Naive thymus-derived CD4-positive, alpha-beta T cell (primary cell): ENCODE data around the gene SPO11. TPM values are rescaled to one million over a fixed set of nuclear protein-coding genes. Genes with fewer than 3 reads are reported as not detected.

Experiments
- ATAC-seq: fragments of 150-1000 bp; cut with Tn5 transposase; 2 replicates; pipeline ENCODE4 v1.10.0; 2021; ENCODE audit warnings: mild to moderate bottlenecking, moderate library complexity
- CTCF ChIA-PET: fragments of 350-600 bp; sonication (Branson Sonifier 250); formaldehyde crosslinking; loops from one replicate; lab custom pipeline; 2021; ENCODE audit warnings: antibody characterized with exemption; lab: Charles Lee
- POLR2A ChIA-PET: fragments of 350-600 bp; sonication (Branson Sonifier 250); formaldehyde crosslinking; loops from one replicate; lab custom pipeline; 2021; ENCODE audit warnings: antibody characterized with exemption, inconsistent platforms; lab: Charles Lee
- DNase-seq, 9 donors: peaks; one replicate each; pipeline versions ENCODE4 v3.0.0 to v3.0.0-alpha.2; 2020 to 2022; ENCODE audit warnings: mixed read lengths in 1 of 9
- H3K27ac ChIP-seq: one replicate; pipeline ENCODE4 v1.7.0; 2013; ENCODE audit warnings: mild to moderate bottlenecking, low read depth, low read length, moderate library complexity
- H3K27me3 ChIP-seq, 2 donors: one replicate each; pipeline ENCODE4 v1.7.0; 2013; ENCODE audit warnings: low read length in 2 of 2, mild to moderate bottlenecking in 2 of 2, moderate library complexity in 2 of 2; ENCODE audit not compliant: control insufficient read depth in 2 of 2, insufficient read depth in 2 of 2
- H3K36me3 ChIP-seq, 3 experiments: 1 replicate in 2 of 3; 2 replicates in 1 of 3; pipeline ENCODE4 v1.7.0; 2013; ENCODE audit warnings: low read length in 3 of 3, mild to moderate bottlenecking in 3 of 3, moderate library complexity in 1 of 3; ENCODE audit not compliant: insufficient read depth in 3 of 3, control insufficient read depth in 2 of 3
- H3K4me1 ChIP-seq, 2 donors: one replicate each; pipeline ENCODE4 v1.7.0; 2013; ENCODE audit warnings: low read length in 2 of 2, mild to moderate bottlenecking in 2 of 2, moderate library complexity in 1 of 2; ENCODE audit not compliant: control insufficient read depth in 2 of 2, insufficient read depth in 2 of 2
- H3K4me3 ChIP-seq: 2 replicates; pipeline ENCODE4 v1.7.0; 2013; ENCODE audit warnings: mild to moderate bottlenecking, low read length
- H3K9me3 ChIP-seq, 3 experiments: 1 replicate in 2 of 3; 2 replicates in 1 of 3; pipeline ENCODE4 v1.7.0; 2013; ENCODE audit warnings: low read length in 3 of 3; ENCODE audit not compliant: control insufficient read depth in 2 of 3
- H3K27ac Mint-ChIP-seq, 9 donors: one replicate each; pipeline ENCODE4 v1.8.0; 2020 to 2022; ENCODE audit warnings: mixed read lengths in 9 of 9, mild to moderate bottlenecking in 8 of 9, moderate library complexity in 5 of 9, inconsistent platforms in 2 of 9
- H3K27me3 Mint-ChIP-seq, 5 donors: one replicate each; pipeline ENCODE4 v1.8.0; 2021 to 2022; ENCODE audit warnings: mixed read lengths in 5 of 5, mild to moderate bottlenecking in 1 of 5
- H3K36me3 Mint-ChIP-seq, 5 donors: one replicate each; pipeline ENCODE4 v1.8.0; 2020 to 2022; ENCODE audit warnings: mixed read lengths in 5 of 5, mild to moderate bottlenecking in 3 of 5, inconsistent platforms in 1 of 5
- H3K4me1 Mint-ChIP-seq, 7 donors: one replicate each; pipeline ENCODE4 v1.8.0; 2020 to 2022; ENCODE audit warnings: mixed read lengths in 7 of 7, mild to moderate bottlenecking in 3 of 7, inconsistent platforms in 1 of 7
- H3K4me3 Mint-ChIP-seq, 10 donors: one replicate each; pipeline ENCODE4 v1.8.0; 2020 to 2022; ENCODE audit warnings: mild to moderate bottlenecking in 10 of 10, mixed read lengths in 10 of 10, moderate library complexity in 6 of 10, inconsistent platforms in 2 of 10
- H3K9me3 Mint-ChIP-seq, 11 donors: one replicate each; pipeline ENCODE4 v1.8.0; 2020 to 2022; ENCODE audit warnings: mixed read lengths in 11 of 11, mild to moderate bottlenecking in 4 of 11, inconsistent platforms in 1 of 11, moderate library complexity in 1 of 11
- intact Hi-C, 2 donors: fragments of 100-400 bp; cut with micrococcal nuclease; formaldehyde crosslinking; loops; one replicate each; pipeline ENCODE4 v1.15.1; 2023
- microRNA-seq: library from miRNA; unstranded; fragments of <30 nt; microRNA quantifications from one replicate; pipeline ENCODE4 v1.2.0, GENCODE V29; 2022; ENCODE audit warnings: borderline microRNAs expressed
- polyA plus RNA-seq, 2 donors: library from polyadenylated mRNA; unstranded; fragments of 300-500 nt; fragmentation: Illumina TruSeq; gene quantifications; one replicate each; pipeline ENCODE4 v1.2.3, GENCODE V29; 2021
- total RNA-seq, 6 experiments: library from RNA in 5 of 6; stranded (reverse) in 5 of 6; gene quantifications; 1 replicate in 5 of 6; 2 replicates in 1 of 6; pipeline ENCODE4 v1.2.3 and lab custom pipeline; 2021 to 2026

The SPO11 gene
- total and polyA plus RNA-seq, 7 experiments from 2014 or later, result not detected

DNA sequence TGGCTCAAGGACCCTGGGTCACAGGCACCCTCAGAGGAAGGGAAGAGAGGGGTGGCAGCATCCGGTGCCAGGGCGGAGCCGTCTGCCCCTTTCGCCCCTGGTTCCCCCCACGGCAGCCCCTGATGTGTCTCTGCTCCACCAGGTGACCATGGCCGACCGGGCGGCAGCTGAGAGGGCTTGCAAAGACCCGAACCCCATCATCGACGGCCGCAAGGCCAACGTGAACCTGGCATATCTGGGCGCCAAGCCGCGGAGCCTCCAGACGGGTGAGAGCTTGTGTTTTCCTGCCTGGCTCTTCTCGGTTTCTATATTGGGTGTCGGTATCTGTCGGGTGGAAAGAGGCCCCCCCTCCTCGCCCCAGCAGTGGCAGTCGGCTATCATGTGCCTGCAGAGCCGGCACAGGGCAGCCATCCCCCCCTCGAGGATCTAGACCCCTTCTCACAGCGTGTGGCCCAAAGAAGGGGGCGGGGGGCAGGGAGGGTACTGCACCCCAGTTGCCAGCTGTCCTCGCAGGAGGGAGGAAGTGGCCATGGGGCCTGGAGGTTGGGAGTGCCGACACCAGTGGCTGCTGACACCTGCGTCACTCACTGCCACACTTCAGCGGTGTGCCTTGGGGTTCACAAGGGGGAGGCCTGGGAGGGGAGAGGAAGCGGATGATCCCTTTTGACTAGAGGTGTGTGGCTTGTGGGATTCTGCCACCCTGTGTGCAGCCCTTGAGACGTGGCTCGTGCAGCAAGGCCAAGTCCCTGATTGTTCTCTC lies 63.1 kb downstream of the SPO11 start:
- peaks cover 61 to 63% of the 10 kb centered on the region in 2 donors for H3K4me1 ChIP-seq
- peak; percentile 75 for ATAC-seq
- H3K27ac ChIP-seq, result peak overlapping the region; percentile 83
- H3K9me3 Mint-ChIP-seq, result peaks cover 0 to 7% (median 0%) of the 10 kb centered on the region in 11 donors
- peaks cover 9 to 45% (median 38%) of the 10 kb centered on the region in 5 donors for H3K36me3 Mint-ChIP-seq
- H3K4me3 ChIP-seq, result peak overlapping the region; percentile 99
- DNase-seq, result peak; percentile 64 to 94 (median 92)
- H3K9me3 ChIP-seq, result no peaks in the 10 kb centered on the region
- intact Hi-C loops, result loop anchor here (1.0 to 10.0 kb wide), 5 partner anchors 41 to 1642 kb away; partner anchors contain the start of genes RAE1 (in 2 of the 2), ATP5F1E (in 1 of the 2) and STX16 (in 1 of the 2)
- peaks cover 44 to 70% (median 60%) of the 10 kb centered on the region in 7 donors for H3K4me1 Mint-ChIP-seq
- peak overlapping the region; percentile 92 to 100 (median 99) for H3K27ac Mint-ChIP-seq
- H3K4me3 Mint-ChIP-seq, result peak overlapping the region; percentile 90 to 99 (median 98)
- H3K36me3 ChIP-seq, result peaks cover 28 to 57% (median 34%) of the 10 kb centered on the region in 3 experiments
- H3K27me3 Mint-ChIP-seq, result no peaks in the 10 kb centered on the region
- ChIA-PET CTCF (interaction anchor here (0.7 to 2.0 kb wide), 10 partner anchors 10 to 916 kb away, joined by 3 to 7 read pairs (median 5); no protein-coding TSS in a partner anchor), POLR2A (interaction anchor here (0.6 to 6.8 kb wide), 29 partner anchors 8 to 1744 kb away, joined by 3 to 109 read pairs (median 5); partner anchors contain the start of genes ATP5F1E, AURKA, CASS4 and CSTF1)
- no peaks in the 10 kb centered on the region for H3K27me3 ChIP-seq

Small RNAs within 50 kb of the gene (microRNA-seq; reads per million reads assigned to microRNA genes)
- not detected for gene MIR4325

Other genes starting within 250 kb of the SPO11 start
- not detected for gene BMP7, start 63.2 kb upstream of the SPO11 start, total RNA-seq
- gene BMP7, start 63.2 kb upstream of the SPO11 start, polyA plus RNA-seq, result not detected
- gene RAE1, start 21.5 kb downstream of the SPO11 start, total RNA-seq, result 10 to 100 TPM; 31.0 to 41.3 (median 35.2) TPM
- 10 to 100 TPM; 47.4 to 65.1 TPM for gene RAE1, start 21.5 kb downstream of the SPO11 start, polyA plus RNA-seq
- gene RBM38, start 61.6 kb downstream of the SPO11 start, total RNA-seq, result 100 to 1,000 TPM in 4 of 5 experiments, 10 to 100 TPM in 1; 70.6 to 260 (median 127) TPM
- 100 to 1,000 TPM in 1 of 2 donors, 10 to 100 TPM in 1; 63.0 to 129 TPM for gene RBM38, start 61.6 kb downstream of the SPO11 start, polyA plus RNA-seq
- gene CTCFL, start 195.3 kb downstream of the SPO11 start, total RNA-seq, result not detected
- not detected for gene CTCFL, start 195.3 kb downstream of the SPO11 start, polyA plus RNA-seq
- gene PCK1, start 231.3 kb downstream of the SPO11 start, total RNA-seq, result not detected
- gene PCK1, start 231.3 kb downstream of the SPO11 start, polyA plus RNA-seq, result not detected